GM23338 (cell line): ENCODE measurements around the gene ABCG2. TPM values are rescaled to one million over a fixed set of nuclear protein-coding genes. Genes with fewer than 3 reads are reported as not detected.

Source experiments
- ATAC-seq: fragments of 200-7000 bp; cut with Tn5 transposase; 3 replicates; pipeline ENCODE4 v1.9.1; 2020
- DNase-seq: peaks from one replicate; pipeline ENCODE4 v3.0.0-alpha.2; 2015; ENCODE audit warnings: low spot score
- H2AFZ ChIP-seq: fragments of 200-600 bp; sonication (generic); 2 replicates; pipeline ENCODE4 v1.8.0; 2016; ENCODE audit warnings: antibody characterized with exemption, mild to moderate bottlenecking, moderate library complexity
- H3F3A ChIP-seq: fragments of 200-600 bp; sonication (generic); replicated peaks from 2 replicates; pipeline ENCODE4 v1.8.0; 2017; ENCODE audit warnings: antibody characterized with exemption, mixed run types, low read depth
- H3K27ac ChIP-seq: fragments of 200-600 bp; sonication (generic); 2 replicates; pipeline ENCODE4 v1.6.1; 2016; ENCODE audit warnings: low read depth
- H3K27me3 ChIP-seq: fragments of 200-600 bp; sonication (generic); 2 replicates; pipeline ENCODE4 v1.8.0; 2016; ENCODE audit warnings: mild to moderate bottlenecking, mixed run types, moderate library complexity; ENCODE audit not compliant: insufficient read depth
- H3K36me3 ChIP-seq: fragments of 200-600 bp; sonication (generic); 2 replicates; pipeline ENCODE4 v1.8.0; 2016; ENCODE audit warnings: mild to moderate bottlenecking; ENCODE audit not compliant: insufficient read depth
- H3K4me1 ChIP-seq: fragments of 200-600 bp; sonication (generic); 2 replicates; pipeline ENCODE4 v1.8.0; 2016; ENCODE audit warnings: mild to moderate bottlenecking, moderate library complexity; ENCODE audit not compliant: insufficient read depth
- H3K4me2 ChIP-seq: fragments of 200-600 bp; sonication (generic); 2 replicates; pipeline ENCODE4 v1.7.1; 2017; ENCODE audit warnings: mixed run types
- H3K4me3 ChIP-seq: fragments of 200-600 bp; sonication (generic); 2 replicates; pipeline ENCODE4 v1.6.1; 2016; ENCODE audit warnings: mixed run types
- H3K79me2 ChIP-seq: fragments of 200-600 bp; sonication (generic); replicated peaks from 2 replicates; pipeline ENCODE4 v1.8.0; 2017; ENCODE audit warnings: mild to moderate bottlenecking; ENCODE audit not compliant: insufficient read depth
- H3K9me2 ChIP-seq: fragments of 200-600 bp; sonication (generic); 2 replicates; pipeline ENCODE4 v1.8.0; 2017; ENCODE audit not compliant: insufficient read depth
- H4K20me1 ChIP-seq: fragments of 200-600 bp; sonication (generic); replicated peaks from 2 replicates; pipeline ENCODE4 v1.8.0; 2017; ENCODE audit warnings: mild to moderate bottlenecking; ENCODE audit not compliant: insufficient read depth
- H3K27ac Mint-ChIP-seq: 2 replicates; pipeline ENCODE4 v1.8.0; 2020; ENCODE audit warnings: inconsistent platforms, mild to moderate bottlenecking, moderate library complexity, mixed read lengths
- H3K27me3 Mint-ChIP-seq: 3 replicates; pipeline ENCODE4 v1.8.0; 2022; ENCODE audit warnings: low read depth, mild to moderate bottlenecking, moderate library complexity, mixed read lengths, inconsistent platforms; ENCODE audit not compliant: insufficient read depth, poor library complexity
- H3K36me3 Mint-ChIP-seq: 3 replicates; pipeline ENCODE4 v1.8.0; 2021; ENCODE audit warnings: low read depth, mild to moderate bottlenecking, inconsistent platforms, moderate library complexity, mixed read lengths
- H3K4me1 Mint-ChIP-seq: 3 replicates; pipeline ENCODE4 v1.8.0; 2020; ENCODE audit warnings: mild to moderate bottlenecking, inconsistent platforms, mixed read lengths
- H3K4me3 Mint-ChIP-seq: 3 replicates; pipeline ENCODE4 v1.8.0; 2021; ENCODE audit warnings: moderate library complexity, mild to moderate bottlenecking, inconsistent platforms, mixed read lengths
- H3K9me3 Mint-ChIP-seq: 3 replicates; pipeline ENCODE4 v1.8.0; 2020; ENCODE audit warnings: moderate library complexity, mild to moderate bottlenecking, inconsistent platforms, mixed read lengths
- CTCF ChIP-seq, 2 experiments: fragments of 200-600 bp in 1 of 2; sonication (generic) in 1 of 2; conservative IDR thresholded peaks; 2 replicates each; pipeline versions ENCODE4 v1.5.1 to v1.6.1; 2016 to 2017; ENCODE audit warnings: antibody characterized with exemption in 2 of 2, low read depth in 2 of 2, mild to moderate bottlenecking in 2 of 2, moderate library complexity in 1 of 2
- ETS1 ChIP-seq: IDR thresholded peaks from 2 replicates; pipeline ENCODE4 v1.6.1; 2016; ENCODE audit warnings: antibody characterized with exemption
- EZH2 ChIP-seq: fragments of 200-600 bp; sonication (generic); IDR thresholded peaks from one replicate; pipeline ENCODE4 v1.8.0; 2017; ENCODE audit warnings: antibody characterized with exemption, mild to moderate bottlenecking, low read depth; ENCODE audit not compliant: unreplicated experiment
- EZH2phosphoT487 ChIP-seq: fragments of 200-600 bp; sonication (generic); IDR thresholded peaks from one replicate; pipeline ENCODE4 v1.8.1; 2018; ENCODE audit warnings: antibody characterized with exemption; ENCODE audit not compliant: unreplicated experiment
- JUNB ChIP-seq: IDR thresholded peaks from one replicate; pipeline ENCODE4 v1.6.1; 2016; ENCODE audit warnings: antibody characterized with exemption; ENCODE audit not compliant: unreplicated experiment
- NANOG ChIP-seq: IDR thresholded peaks from 2 replicates; pipeline ENCODE4 v1.6.1; 2016; ENCODE audit warnings: antibody characterized with exemption, borderline replicate concordance
- POLR2AphosphoS5 ChIP-seq: IDR thresholded peaks from 2 replicates; pipeline ENCODE4 v1.6.1; 2016; ENCODE audit warnings: antibody characterized with exemption, low read depth
- REST ChIP-seq: IDR thresholded peaks from one replicate; pipeline ENCODE4 v1.6.1; 2018; ENCODE audit warnings: antibody characterized with exemption; ENCODE audit not compliant: unreplicated experiment
- STAT1 ChIP-seq: IDR thresholded peaks from one replicate; pipeline ENCODE4 v1.6.1; 2016; ENCODE audit warnings: antibody characterized with exemption; ENCODE audit not compliant: unreplicated experiment
- ZNF114 ChIP-seq: fragments of 250-450 bp; sonication (Bioruptor Pico); IDR thresholded peaks from 2 replicates; pipeline ENCODE4 v1.5.0; 2020; ENCODE audit warnings: mild to moderate bottlenecking, moderate library complexity
- ZNF331 ChIP-seq: fragments of 250-450 bp; sonication (Bioruptor Pico); IDR thresholded peaks from 2 replicates; pipeline ENCODE4 v1.5.0; 2020; ENCODE audit warnings: low read depth, mild to moderate bottlenecking, moderate library complexity
- polyA plus RNA-seq: library from polyadenylated mRNA; unstranded; fragments of >200 nt; fragmentation: Nextera tagmentation; extraction: Ambion mirVana; gene quantifications from 2 replicates; pipeline ENCODE4 v1.2.1, GENCODE V29; 2016
- total RNA-seq: library from RNA; depleted of rRNA; stranded (reverse); fragments of >200 nt; shearing (Covaris generic); gene quantifications from 2 replicates; pipeline ENCODE4 v1.2.3, GENCODE V29; 2014

Gene ABCG2
- total and polyA plus RNA-seq, 2 experiments from 2014 or later = 1.5 to 10.6 TPM

- TF ChIP-seq ZNF114 (CRISPR knock-in tag) (no peak), EZH2phosphoT487 (no peak), NANOG (no peak), JUNB (no peak), STAT1 (no peak), REST (no peak), ETS1 (no peak), CTCF (conservative IDR thresholded peaks at IDR 0.05; ENCODE audit: low read depth in 2 of 2) (no peak), ZNF331 (CRISPR knock-in tag) (no peak), EZH2 (no peak)
- peaks cover 7% of the 10 kb centered on the region for H3K4me1 Mint-ChIP-seq
Measured at GRCh38 chr4:88172987-88173386, 14.5 kb upstream of the ABCG2 start.

DNA sequence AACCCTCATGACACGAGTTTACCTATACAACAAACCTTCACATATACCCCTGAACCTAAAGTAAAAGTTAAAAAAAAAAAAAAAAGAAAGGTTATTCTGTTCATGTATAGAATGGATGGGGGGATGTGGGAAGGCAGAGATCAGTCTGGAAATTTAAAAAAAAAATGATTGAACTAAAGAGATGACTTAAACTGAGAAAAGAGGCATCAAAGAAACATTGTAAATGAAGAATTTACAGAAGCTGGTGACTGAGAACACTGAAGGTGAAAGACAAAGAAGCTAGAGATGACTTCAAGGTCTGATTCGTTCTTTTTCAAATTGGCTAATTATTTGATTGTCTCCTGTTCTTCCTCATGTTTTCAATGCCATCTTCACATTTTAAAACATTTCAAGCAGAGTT lies 12.8 kb upstream of the ABCG2 start:
- Histone ChIP-seq H2AFZ (no peak overlapping the region), H3K27ac (no peak overlapping the region), H3K4me2 (no peak overlapping the region), H3K4me3 (no peak overlapping the region), H3K79me2 (no peaks in the 10 kb centered on the region), H3K27me3 (no peaks in the 10 kb centered on the region), H3K9me2 (0 out of 2 replicates have a peak, but pooled peaks cover 4% of the 10 kb centered on the region), H3F3A (no peaks in the 10 kb centered on the region), H3K36me3 (no peaks in the 10 kb centered on the region), H3K4me1 (no peaks in the 10 kb centered on the region; the same call in 1 of the 2 replicates), H4K20me1 (no peaks in the 10 kb centered on the region)
- H3K27ac Mint-ChIP-seq = no peak overlapping the region
- no peak for DNase-seq
- H3K9me3 Mint-ChIP-seq = no peaks in the 10 kb centered on the region
- no peak for ATAC-seq
- no peaks in the 10 kb centered on the region for H3K36me3 Mint-ChIP-seq
- H3K4me3 Mint-ChIP-seq = no peak overlapping the region
- H3K4me1 Mint-ChIP-seq = no peaks in the 10 kb centered on the region
- peaks cover 3% of the 10 kb centered on the region for H3K27me3 Mint-ChIP-seq
- TF ChIP-seq POLR2AphosphoS5 = no peak

More at GRCh38 chr4:88172987-88173386, 14.5 kb upstream of the ABCG2 start:
- Mint-ChIP-seq H3K27me3 (peaks cover 3% of the 10 kb centered on the region), H3K36me3 (no peaks in the 10 kb centered on the region), H3K27ac (no peak overlapping the region), H3K4me3 (no peak overlapping the region), H3K9me3 (no peaks in the 10 kb centered on the region)
- no peak overlapping the region for H3K4me2 ChIP-seq
- H3K79me2 ChIP-seq = no peaks in the 10 kb centered on the region
- 0 out of 2 replicates have a peak, but pooled peaks cover 4% of the 10 kb centered on the region for H3K9me2 ChIP-seq
- H3K36me3 ChIP-seq = no peaks in the 10 kb centered on the region
- no peaks in the 10 kb centered on the region for H3F3A ChIP-seq
- no peak overlapping the region for H3K4me3 ChIP-seq
- H3K4me1 ChIP-seq = peaks cover 6% of the 10 kb centered on the region
- no peak overlapping the region for H2AFZ ChIP-seq
- H4K20me1 ChIP-seq = no peaks in the 10 kb centered on the region
- H3K27me3 ChIP-seq = no peaks in the 10 kb centered on the region
- ATAC-seq (no peak), DNase-seq (no peak)
- no peak overlapping the region for H3K27ac ChIP-seq
